ENCODE data around the gene POLR3C.

GRCh38 chr1:145859491-145860023 lies 35.6 kb downstream of the POLR3C start:
- TF ChIP-seq CTCF (IDR thresholded peaks at IDR 0.05; ENCODE audit: borderline replicate concordance, extremely low read depth, low read length, poor library complexity, severe bottlenecking) (no peak), EZH2 (IDR thresholded peaks at IDR 0.05; ENCODE audit: borderline replicate concordance, low read depth, low read length, severe bottlenecking) (no peak)

Measured in DND-41 (cell line).